ENCODE data around the gene HOXC5. TPM values are rescaled to one million over a fixed set of nuclear protein-coding genes. Genes with fewer than 3 reads are reported as not detected.

HOXC5 gene
- total RNA-seq, 1 donor from 2014 or later: not detected

DNA sequence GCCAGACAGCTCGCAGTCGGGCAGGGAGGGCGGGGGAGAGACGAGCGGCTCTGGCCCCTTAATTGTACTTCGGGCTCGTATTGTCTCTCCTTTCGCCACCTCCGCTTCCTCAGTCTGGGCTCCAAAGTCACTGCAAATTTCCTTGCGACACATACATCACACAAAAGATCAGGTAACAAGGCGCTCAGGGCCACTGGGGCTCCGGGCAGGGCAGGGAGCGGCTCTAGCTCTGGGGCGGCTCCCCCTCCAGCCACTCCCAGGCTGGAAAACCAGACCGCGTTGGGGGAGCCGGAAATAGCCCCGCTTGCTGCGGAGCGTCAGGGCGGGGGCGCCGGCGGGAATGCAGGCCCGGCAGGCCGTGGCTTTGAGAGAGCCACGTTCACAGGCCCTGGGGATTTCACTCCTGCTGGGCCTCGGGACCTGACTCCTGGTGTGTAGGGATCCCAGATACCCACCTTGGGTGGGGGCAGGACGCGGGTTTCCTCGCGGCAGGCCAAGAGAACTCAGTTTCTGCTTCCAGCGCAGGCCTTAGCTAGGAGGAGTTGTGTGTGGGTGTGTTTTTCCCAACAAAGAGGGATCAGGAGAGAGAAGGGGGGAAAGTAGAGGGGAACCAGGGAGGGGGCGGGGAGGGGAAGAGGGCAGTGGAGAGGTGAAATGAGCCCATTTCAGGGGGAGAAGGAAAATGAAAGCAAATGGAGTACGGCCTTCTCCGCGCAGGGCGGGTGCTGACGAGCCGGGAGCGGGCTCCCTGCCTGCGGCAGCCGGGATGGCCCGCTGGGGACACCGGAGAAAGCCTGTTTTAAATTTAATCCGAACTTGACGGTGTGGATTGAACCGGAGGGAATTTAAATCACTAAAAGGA is 37.2 kb upstream of the HOXC5 start:
- DNase-seq (ENCODE audit: low read depth in 2 of 2): no peak

GRCh38 chr12:53996240-53997203 is 36.3 kb upstream of the HOXC5 start:
- no peak for DNase-seq (ENCODE audit: low read depth in 2 of 2)

DNA sequence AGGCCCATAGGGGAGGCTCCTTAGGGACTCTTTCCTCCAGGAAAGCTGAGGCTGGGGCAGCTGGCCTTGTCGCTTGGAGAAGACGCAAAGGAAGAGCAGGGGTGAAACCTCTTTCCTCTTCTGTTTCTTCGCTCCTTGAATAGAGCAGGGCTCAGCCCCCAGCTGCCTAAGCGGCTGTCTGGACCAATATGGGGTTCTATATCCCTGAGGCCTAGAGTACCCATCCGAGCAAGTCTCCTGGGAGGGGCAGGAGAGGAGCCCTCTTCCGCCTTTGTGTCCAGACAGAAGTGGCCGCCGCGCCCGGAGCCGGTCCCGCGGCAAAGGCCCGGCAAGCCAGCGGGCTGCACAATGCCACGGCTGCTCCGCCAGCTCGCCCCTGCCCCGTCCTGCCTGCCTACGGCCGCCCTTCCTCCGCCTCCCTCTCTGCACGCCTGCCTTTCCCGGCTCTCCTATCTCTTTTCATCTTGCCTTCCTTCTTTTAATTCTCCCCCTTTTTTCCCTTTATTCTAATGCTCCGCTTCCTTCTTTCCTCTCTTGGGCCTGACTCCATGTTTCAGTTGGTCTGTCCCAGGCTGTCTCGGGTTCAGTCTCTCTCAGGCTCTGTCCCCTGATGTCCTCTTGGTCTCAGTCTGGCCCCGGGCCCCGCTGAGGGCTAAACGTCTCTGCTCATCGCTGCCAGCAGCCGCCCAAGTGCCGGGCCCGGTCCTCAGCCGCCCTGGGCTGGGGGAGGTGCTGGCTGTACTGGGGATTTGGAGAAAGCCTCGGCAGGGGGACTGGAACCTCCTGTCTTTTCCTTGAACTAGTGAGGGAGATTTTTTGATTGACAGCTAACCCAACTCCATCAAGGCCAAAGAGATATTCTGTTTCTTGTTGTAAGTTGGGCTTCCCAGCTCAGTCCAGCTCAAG is 35.4 kb upstream of the HOXC5 start:
- DNase-seq (ENCODE audit: low read depth in 2 of 2): no peak

- DNase-seq (ENCODE audit: low read depth in 2 of 2): no peak
These were observed 34.5 kb upstream of the HOXC5 start for GRCh38 chr12:53998110-53998899.

DNA sequence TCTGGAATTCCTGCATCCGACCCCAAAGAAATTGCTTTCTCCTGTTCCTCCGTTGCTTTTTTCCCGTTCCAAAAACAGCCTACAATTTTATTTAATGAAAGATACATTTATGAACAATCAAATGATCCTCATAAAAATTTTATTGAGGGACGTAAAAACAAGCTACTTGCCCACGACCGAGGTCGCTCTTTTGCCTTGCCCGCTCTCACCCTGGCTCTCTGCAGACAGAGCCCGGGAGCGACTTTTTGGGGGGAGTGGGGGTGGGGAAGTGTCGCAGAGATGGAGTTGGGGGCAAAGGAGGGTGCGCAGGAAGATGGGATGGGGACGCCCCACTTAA is 34.0 kb upstream of the HOXC5 start:
- DNase-seq (ENCODE audit: low read depth in 2 of 2): no peak

DNA sequence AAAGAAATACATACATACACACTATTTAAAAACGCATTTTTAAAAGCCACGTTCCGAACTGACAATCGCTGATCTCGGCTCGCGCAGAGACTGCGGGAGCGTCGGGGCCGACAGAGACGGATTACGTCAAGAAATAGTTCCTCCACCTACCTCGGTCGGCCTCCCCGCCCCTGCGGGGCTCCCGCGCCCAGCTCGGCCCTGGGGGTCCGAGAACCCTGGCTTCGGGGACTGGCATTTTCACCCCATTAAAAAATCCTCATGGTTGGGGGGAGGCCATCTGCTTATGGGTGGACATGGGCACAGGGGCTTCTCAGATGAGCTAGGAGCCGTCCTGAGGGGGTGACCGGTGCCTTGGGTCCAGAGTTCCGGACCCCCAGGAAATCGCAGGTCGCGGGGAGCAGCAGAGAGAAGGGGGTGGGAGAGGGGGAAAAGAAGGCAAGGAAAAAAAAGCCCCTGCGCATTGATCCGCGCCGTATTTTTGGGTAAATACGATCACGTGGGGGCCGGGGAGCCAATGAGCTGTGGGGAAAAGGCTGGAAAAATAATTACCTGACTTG is 33.2 kb upstream of the HOXC5 start:
- peak in 1 of 2 donors; percentile 23 for DNase-seq (ENCODE audit: low read depth in 2 of 2)

- DNase-seq (ENCODE audit: low read depth in 2 of 2): no peak
These were observed 32.4 kb upstream of the HOXC5 start, which contains the start of gene HOXC9 for GRCh38 chr12:54000116-54001114. TSS of gene HOXC9 (plus strand) at chr12:54000161. CDS start at chr12:54000189, 28 bp downstream.

- no peak for DNase-seq (ENCODE audit: low read depth in 2 of 2)
These were observed 31.3 kb upstream of the HOXC5 start for GRCh38 chr12:54001283-54002187.

DNA sequence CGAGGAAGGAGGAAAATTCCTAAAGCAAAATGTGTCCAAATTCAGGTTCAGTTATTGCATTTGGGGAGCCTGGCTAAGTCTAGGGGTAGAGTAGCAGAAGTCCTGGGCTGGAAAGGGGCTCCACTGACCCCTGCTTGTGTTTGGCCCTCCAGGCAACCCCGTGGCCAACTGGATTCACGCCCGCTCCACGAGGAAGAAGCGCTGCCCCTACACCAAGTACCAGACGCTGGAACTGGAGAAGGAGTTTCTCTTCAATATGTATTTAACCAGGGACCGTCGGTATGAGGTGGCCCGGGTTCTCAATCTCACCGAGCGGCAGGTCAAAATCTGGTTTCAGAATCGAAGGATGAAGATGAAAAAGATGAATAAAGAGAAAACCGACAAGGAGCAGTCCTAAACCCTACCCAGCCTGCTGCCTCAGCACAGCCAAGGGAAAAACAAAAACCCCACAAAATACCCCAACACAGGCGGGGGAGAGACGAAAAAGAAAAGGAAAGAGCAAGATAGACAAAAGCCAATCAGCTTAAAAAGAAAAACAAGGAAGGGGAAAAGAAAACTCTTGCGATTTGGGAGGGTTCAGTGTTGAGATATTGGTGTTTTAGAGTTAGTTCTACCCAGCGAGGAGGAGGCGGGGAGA is 30.5 kb upstream of the HOXC5 start:
- no peak for DNase-seq (ENCODE audit: low read depth in 2 of 2)

DNA sequence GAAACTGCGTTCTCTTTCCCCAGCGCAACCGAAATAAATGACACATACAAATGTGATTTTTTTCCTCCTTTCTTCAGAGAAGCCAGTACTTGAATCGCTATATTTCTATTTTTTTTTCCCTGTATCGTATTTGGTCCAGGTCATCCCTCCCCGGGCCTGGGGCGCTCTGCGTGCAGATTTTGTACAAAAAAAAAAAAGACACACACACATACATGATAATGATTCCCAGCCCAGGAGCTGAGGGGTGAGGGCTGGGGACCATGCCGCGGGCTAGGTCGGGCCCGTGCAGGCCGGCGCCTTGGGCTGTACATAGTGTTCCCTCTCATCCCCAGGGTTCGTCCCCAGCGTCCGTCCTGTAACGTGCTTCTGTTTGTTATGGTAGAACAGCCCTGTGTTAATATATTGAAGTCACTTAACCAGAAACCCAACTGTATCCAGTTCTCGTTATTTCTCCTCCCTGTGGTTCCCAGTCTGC is 29.9 kb upstream of the HOXC5 start:
- no peak for DNase-seq (ENCODE audit: low read depth in 2 of 2)

DNA sequence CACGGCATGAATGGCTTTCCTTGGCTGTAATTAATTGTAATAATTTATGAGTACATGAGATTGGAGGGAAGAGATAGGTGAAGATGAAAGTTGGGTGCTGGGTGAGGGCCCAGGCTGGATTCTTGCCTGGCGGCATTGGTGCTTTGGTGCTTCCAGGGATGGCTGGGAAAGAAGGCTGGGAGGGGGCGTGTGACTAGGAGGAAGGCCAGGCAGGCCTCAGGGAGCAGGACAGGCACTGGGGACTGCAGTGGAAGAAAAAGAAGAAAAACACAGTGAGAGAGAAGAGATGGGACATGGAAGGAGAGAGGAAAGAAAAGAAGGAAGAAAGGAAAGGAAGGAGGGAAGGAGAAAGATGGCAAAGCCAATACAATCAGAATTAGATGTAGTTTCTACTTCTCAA is 29.2 kb upstream of the HOXC5 start:
- no peak for DNase-seq (ENCODE audit: low read depth in 2 of 2)

- DNase-seq (ENCODE audit: low read depth in 2 of 2): no peak
These were observed 28.6 kb upstream of the HOXC5 start for GRCh38 chr12:54004063-54004840.

DNA sequence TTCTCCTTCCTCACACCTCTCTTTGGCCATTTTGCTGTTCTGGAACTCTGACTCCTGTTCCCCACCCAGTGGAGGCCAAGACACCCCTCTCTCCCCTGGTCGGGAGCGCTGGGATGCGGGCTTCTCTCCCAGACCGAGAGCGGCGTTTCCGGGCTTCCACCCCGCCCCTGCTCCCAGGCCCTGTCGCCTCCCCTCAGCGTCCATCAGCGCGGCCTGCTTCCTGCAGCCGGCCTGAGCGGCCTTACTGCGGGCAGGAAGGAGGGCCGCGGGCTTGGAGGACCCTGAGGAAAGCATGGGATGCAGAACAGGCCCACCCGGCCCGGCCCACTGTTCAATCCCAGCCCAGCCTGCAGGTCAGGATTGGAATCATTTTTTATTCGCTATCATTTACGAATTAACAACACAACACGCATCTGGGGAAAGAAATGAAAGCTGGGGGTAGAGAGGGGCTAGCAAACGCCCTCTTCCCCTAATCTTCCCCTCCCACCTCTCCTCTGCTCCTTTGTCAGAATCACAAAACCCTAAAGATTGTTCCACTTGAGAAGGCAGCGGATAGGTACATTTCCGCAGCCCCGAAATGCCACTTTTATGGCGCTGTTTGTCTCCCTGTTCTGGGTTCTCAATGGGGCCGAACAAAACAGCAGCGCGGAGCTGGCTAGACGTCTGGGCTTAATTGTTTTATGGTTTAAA is 27.9 kb upstream of the HOXC5 start:
- no peak for DNase-seq (ENCODE audit: low read depth in 2 of 2)

DNA sequence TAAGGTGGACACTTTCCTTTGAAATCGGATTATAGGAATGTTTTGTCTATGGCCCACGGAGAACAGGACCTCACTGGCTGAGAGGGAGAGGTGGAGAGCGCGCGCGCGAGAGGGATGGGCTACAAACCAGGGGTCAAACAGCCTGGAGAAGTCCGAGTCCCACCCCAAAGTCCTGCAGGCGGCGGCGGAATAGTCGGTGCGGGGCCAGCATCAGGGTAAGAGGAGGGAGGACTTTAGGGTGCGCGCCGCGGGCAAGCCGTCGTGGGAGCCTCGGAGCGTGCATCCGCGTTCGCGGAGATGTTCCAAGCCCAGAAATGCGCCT is 27.4 kb upstream of the HOXC5 start:
- DNase-seq (ENCODE audit: low read depth in 2 of 2): no peak

DNA sequence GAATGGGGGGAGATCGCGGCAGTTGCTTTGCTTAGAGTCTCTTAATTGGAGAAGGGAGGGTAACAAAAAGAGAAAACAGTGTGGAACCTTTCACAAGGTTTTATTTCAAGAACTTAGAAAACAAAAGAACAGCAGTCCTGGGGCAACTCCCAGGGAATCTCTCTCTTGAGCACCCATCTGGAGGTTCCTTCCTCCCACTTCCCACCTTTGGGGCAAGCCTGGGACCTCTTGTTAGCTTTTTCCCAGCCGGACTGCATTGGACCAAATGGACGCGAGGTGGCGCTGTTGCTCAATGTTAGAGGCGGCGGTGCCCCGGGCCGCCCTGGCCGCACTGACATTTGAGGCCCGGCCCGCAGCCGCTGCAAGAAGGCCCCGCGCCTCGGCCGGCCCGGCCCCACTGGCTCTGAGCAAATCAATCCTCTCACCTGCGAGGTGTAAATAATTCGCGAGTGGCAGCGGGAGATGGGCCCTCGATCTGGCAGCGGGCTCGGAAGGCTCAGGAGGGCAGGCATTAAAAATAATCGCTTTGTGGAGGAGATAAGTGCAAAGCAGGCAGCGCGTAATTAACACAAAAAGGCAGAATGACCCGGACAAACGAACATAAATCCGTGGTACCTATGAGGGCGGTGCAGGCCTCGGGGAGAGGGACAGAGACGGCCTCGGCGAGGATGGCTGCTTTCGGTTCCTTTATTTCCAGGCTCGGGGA is 26.8 kb upstream of the HOXC5 start:
- peak; percentile 43 to 75 for DNase-seq (ENCODE audit: low read depth in 2 of 2)
